HG03342 (cell line): Measurements from ENCODE around the gene SUPT20HL2.
"Not testable (repeated sequence)": the region's sequence is repeated elsewhere in the genome, so short reads cannot be mapped to it uniquely, and the experiment has no call there.

Source experiments
- ATAC-seq: cut with Tn5 transposase; IDR thresholded peaks from one replicate; pipeline ENCODE4 v1.9.1; 2021; ENCODE audit warnings: mild to moderate bottlenecking, moderate library complexity; ENCODE audit not compliant: unreplicated experiment

Gene SUPT20HL2

DNA sequence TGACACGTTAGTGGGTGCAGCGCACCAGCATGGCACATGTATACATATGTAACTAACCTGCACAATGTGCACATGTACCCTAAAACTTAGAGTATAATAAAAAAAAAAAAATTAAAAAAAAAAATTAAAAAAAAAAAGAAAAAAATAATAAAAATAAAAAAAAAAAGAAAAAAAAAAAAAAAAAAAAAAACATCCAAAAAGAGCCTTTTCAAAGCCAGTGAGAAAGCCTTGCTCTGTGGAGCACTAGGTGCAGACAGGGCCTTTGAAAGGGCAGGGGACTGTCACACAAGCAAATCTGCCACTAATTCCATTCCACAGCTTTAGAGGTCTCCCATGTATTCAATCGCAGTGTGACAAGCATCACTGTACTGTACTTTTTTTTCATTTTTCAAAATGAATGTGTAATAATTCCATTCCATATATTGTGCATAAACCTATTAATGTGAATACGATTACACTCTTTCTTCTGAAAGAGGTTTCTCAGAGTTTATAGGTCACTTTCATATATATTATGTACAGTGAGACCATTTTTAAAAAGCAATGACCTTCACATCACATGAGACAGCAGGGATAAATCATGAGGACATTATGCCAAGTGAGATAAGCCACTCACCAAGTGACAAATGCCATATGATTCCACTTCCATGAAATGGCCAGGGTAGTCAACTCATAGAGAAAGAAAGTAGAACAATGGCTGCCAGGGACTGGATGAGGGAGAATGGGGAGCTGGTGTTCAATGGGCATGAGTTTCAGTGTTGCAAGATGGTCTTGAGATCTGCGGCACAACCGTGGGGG is 4.1 kb downstream of the SUPT20HL2 start:
- not testable (repeated sequence) for ATAC-seq

DNA sequence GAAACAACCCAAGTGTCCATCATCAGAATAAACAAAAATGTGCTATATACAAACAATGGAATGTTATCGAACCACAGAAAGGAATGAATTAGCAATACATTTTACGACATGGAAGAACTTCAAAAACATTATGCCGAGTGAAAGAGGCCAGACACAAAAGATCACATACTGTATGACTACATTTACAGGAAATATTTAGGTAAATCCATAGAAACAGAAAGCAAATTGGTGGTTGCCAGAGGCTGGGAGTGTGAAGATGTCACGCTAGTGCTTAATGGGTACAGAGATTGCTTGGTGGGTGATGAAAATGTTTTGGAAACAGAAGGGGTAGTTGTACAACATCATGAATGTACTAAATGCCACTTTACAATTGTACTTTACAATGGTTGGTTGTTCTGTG is 5.1 kb downstream of the SUPT20HL2 start:
- ATAC-seq = not testable (repeated sequence)

DNA sequence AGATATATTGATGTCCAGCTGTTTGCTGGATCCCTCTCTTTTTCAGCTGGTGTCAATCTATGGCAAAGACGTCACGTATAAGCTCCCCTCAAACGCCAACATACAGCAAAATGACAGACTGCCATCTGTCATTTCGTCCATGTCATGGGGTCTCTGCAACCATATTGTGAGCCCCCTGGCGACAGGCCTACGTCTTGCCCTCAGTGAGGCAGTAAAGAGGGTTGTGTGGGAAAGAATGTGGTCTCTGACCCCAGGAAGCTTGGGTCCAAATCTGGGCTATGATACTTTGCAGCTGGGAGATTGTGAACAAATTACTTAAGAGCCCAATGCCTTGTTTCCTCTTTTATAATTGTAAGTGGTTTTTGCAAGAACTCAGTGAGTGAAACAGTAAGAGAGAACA is 7.4 kb downstream of the SUPT20HL2 start:
- no peak for ATAC-seq

DNA sequence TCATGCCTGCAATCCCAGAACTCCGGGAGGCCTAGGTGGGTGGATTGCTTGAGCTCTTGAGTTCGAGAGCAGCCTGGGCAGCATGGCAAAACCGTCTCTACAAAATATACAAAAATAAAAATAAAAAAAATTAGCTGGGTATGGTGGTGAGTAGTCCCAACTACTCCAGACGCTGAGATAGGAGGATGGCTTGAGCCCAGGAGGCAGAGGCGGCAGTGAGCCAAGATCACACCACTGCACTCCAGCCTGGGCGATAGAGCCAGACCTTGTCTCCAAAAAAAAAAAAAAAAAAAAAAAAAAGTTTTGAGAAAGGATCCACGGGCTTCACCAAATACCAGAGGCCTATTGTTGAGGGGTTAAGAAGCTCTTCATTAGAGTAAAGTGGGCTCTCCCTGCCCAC is 8.0 kb downstream of the SUPT20HL2 start:
- ATAC-seq = no peak

DNA sequence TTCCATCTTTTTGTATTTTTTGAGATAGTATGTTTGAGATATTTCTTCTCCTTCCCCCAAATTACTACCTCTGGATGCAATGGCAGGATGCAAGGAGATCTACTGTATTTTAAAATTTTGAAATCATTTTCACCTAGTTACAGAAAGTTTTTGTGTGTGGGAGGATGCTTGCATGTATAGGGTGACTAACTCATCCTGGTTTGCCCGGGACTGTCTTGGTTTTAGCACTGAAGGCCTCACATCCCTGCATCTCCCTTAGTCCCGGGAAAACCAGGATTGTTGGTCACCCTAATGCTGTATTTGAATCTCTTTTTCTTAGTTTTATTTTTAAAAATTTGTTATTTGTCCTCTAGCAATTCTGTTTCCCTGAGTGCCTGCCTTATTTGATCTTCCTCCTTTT is 12.1 kb downstream of the SUPT20HL2 start:
- no peak for ATAC-seq

DNA sequence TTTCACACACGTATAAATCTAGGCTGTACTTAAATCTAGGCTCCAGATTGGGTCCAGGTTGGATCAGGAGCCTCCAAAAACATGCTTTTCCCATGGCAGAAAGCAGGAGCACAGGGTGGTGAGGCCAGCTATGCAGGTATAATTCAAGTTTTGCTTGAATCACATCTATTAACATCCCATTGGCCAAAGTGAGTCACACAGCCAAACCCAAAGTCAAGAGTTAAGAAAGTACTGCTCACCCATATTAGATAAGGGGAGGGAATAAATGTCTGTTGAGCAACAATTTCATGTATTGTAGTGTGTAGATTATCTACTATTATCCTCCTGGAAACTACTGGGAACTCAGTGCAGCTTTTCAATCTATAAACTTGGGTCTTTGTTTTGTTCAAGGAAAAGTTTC is 12.8 kb downstream of the SUPT20HL2 start:
- ATAC-seq = no peak

DNA sequence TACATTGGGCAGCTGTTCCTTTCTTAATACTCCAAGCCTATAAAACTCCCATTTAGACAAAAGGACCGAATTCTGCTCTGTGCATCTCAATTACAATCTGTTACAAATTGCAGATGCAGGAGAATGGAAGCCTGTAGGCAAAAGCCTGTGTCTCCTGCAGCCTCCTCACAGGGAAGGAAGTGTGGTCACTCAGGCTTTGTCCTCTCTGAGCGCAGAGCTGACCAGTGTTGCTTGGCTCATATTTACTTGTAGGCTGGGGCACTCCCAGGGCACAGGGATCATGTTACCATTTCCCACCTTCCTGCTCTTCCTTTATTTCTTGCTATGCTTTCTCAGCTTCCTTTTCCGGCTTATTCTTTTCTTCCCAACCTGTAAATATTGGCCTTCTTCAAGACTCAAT is 15.7 kb downstream of the SUPT20HL2 start:
- no peak for ATAC-seq

DNA sequence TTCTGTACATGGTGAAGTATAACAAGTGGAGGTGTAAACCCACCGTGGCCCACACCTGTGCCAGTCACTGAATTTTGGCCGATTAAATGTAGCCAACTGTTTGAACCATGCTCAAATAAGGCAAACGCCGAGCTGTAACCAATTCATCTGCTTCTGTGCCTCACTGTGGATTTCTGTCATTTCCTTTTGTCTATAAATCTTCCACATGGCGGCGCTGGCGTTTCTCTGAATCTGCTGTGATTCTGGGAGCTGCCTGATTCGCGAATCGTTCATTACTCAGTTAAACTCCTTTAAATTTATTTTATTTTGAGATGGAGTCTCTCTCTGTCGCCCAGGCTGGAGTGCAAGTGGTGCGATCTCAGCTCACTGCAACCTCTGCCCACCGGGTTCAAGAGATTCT is 19.2 kb downstream of the SUPT20HL2 start:
- no peak for ATAC-seq

DNA sequence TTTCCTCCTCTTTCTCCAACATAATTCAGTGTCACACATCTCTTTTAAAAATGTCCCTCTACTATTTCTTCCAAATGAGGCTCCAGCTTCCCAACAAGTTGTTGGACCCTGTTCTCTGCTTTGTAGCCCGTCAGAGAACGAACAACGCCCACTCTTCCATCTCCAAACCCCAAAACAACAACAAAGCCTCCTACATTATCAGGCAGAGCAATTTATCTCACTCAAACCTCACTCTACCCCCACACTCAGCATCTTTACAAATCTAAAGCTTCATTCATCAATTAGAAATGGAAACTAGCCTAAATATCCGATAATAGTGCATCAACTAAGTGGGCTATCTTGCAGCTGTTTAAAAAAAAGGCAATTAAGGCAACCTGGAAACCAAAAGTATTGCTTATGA is 20.5 kb downstream of the SUPT20HL2 start:
- ATAC-seq = no peak

DNA sequence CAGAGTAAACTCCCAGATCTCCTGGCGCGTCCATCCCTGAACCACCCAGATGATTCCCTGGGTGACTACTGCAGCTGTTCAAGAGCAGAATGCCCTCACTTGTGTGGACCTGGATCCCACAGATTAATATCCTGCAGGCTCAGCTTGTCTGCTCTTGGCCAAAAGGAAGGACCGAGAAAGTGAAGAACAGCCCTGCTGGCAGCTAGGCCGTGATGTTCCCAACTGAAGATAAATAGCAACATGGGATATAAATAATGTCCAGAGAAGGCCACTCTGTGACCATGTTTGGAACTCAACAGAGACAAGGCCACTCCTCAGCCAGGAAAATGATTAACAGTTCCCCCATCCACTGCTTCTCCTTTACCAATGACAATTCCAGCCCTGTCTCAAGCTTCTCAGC is 21.5 kb downstream of the SUPT20HL2 start:
- no peak for ATAC-seq

DNA sequence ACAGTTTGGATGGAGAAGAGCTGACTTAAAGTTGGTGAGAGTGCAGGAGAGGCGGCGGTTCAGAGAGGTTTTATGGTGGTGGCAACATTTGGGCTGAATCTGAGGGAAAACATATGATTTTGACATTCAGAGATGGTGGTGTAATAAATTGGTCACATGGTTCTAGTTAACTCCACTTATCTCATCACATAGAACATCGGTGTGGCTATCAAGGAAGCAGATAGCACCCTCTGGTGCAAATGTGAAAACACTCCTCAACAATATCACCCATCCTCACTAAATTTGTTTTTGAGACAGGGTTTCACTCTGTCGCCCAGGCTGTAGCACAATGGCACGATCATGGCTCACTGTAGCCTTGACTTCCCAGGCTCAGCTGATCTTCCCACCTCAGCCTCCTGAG is 28.8 kb downstream of the SUPT20HL2 start:
- no peak for ATAC-seq

DNA sequence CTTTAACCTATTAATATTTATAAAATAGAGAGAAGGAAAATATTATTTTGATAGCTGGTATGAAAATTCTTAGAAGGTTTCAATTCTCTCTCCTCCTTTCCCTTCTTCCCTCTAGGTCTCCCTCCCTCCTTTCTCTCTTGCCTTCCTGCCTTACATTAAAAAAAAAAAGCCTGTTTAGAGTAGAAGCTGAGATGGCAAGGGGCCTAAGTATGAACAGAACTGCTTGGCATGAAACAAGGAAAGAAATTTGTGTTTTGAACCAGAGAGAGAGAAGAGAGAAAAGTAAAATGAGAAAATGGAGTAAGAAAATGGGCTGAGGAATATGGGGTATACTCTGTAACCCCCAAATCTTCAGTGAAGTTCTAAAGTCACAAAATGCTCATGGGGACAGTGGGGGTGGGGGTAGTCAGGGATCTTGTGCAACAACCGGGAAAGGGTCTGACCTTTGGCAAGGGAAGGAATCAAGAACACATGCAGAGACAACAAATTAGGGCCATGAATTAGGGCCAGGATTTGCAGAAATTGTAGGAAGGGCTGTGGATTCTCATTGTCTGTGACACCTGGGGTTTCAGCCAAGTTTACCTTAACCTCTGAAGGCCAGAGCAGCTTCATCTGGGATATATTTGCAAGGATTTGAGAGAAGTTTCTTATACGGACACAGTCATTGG is 30.6 kb downstream of the SUPT20HL2 start:
- ATAC-seq = no peak

DNA sequence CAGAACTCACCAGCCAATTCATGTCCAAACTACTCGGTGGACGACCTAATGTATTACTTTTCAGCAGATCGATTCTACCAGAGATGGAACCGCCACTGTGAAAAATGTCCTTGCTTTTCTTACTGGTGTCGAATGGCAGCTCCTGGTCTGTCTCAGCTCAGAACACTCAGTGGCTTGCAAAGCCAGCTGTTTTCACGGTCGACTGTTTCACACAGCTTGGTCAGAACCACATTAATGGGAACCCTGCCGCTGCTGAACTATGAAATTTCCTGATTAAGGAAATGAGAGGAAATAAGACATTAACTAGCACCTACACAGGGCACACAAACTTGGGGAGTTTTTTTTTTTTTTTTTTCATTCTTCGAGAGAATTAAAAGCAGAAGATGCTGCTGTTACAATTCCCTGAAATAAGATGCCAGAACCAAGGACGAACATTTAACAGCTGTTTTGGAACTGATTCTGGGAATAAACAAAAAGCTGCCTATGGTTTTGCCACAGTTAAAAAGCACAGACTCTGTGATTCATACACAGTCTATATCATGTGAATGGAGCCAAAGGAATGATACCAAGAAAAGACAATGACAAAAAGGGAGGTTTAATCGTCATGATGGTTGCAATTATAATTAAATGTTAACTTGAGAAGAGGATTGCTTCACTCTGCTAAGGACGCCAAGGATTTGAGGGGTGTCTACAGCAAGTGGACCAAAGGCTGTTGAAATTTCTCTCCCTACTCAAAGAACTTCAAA is 31.3 kb downstream of the SUPT20HL2 start:
- ATAC-seq = no peak

DNA sequence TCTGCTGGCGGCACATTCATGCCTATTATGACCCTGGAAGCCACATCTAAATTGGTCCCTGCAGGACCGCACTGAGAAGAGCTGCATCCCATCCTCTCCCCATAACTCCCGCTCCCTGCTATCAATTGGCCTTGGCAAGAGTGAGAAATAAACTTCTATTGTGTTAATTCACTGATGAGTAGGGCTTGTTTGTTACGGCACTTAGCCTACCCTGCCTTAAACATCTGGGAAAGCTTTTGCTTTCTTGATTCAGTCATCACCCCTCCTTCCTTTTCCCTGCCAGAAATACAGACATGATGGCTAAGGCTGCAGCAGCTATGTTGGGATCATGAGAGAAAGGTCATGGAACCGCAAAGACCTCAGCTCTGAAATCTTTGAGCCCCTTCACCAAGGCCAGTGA is 36.5 kb downstream of the SUPT20HL2 start:
- ATAC-seq = no peak

DNA sequence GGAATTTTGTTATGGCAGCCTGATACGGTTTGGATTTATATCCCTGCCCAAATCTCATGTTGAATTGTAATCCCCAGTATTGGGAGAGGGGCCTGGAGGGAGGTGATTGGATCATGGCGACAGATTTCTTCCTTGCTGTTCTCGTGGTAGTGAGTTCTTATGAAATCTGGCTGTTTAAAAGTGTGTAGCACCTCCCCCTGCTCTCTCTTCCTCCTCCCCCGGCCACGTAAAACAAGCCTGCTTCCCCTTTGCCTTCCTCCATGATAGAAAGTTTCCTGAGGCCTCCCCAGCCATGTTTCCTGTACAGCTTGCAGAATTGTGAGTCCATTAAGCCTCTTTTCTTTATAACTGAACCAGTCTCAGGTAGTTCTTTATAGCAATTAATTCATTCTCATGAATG is 37.9 kb downstream of the SUPT20HL2 start:
- ATAC-seq = no peak

DNA sequence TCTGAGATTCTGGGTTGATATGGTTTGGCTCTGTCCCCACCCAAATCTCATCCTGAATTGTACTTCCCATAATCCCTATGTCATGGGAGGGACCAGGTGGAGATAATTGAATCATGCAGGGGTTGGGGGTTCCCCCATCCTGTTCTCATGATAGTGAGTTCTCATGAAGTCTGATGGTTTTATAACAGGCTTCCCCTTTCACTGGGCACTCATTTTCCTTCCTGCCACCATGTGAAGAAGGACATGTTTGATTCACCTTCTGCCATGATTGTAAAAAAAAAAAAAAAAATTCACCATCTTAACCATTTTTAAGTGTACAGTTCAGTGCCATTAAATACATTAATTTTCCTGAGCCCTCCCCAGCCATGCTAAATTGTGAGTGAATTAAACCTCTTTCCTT is 42.6 kb downstream of the SUPT20HL2 start:
- ATAC-seq = no peak

DNA sequence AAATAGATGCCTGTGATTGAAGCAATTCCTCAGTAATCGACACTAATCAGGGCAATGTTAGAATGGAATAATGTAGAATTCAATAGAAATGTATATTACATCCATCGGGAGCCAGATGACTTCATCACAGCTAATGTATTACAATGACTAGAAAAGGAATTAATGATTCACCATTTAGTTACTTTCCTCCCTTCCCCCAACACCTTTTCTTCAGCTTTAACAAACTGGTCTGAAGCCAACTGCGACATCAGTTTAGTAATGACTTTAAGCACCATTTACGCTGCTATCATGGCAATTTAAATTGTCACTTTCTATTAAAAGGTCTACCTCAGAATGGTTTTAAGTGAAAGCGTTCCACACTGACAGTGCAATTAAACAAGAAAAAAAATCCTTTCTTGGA is 45.1 kb downstream of the SUPT20HL2 start:
- ATAC-seq = no peak

DNA sequence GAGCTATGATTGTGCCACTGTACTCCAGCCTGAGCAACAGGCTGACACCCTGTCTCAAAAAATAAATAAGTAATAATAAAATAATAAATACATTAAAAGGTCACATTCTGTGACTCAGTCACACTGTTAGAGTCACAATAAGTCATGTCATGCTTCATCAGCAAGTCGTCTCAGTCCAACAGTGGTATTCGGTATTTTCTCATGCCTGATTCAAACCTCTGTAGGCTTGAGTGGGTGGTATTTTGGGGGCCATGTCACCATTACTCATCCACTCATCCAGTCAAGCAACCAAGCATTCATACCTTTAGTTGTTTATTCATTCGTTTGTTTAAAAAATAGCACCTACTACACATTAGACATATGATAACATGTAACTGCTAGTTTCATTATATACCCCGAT is 46.9 kb downstream of the SUPT20HL2 start:
- no peak for ATAC-seq

DNA sequence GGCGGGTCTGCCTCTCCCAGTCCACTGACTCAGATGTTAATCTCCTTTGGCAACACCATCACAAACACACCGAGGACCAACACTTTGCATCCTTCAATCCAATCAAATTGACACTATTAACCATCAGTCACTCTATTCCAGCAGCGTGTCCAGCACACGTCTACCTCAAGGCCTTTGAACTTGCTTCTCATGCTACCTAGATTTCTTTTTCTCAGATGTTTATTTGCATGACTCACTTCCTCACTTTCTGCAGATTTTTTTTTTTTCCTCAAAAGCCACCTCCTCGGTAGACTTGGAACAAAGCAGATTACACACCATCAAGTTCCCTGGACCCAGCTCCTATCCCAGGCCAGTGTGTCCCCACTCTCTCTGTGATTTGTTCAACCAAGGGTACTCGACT is 49.5 kb downstream of the SUPT20HL2 start:
- ATAC-seq = no peak

DNA sequence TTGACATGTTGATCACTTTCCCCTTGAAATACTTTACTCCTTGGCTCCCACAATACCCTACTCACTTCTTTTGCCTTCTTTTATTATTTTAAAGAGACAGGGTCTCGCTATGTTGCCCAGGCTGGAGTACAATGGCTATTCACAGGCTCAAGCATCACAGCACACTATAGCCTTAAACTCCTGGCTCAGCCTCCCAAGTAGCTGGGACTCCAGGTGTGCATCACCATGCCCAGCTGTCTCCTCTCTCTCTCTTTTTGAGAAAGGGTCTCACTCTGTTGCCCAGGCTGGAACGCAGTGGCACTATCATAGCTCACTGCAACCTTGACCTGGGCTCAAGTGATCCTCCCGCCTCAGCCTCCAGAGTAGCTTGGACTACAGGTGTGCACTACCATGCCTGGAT is 51.6 kb downstream of the SUPT20HL2 start:
- no peak for ATAC-seq
